HEK293 (cell line): ENCODE measurements around the gene CLEC2D.

Experiments used
- CTCF ChIA-PET: fragments of 350-600 bp; formaldehyde crosslinking; extraction: SDS; loops from one replicate; lab custom pipeline; 2021; ENCODE audit warnings: antibody characterized with exemption; lab: Yijun Ruan, JAX
- POLR2A ChIA-PET: fragments of 300-600 bp; formaldehyde crosslinking; extraction: SDS; loops from one replicate; lab custom pipeline; 2020; ENCODE audit warnings: antibody characterized with exemption, inconsistent platforms; lab: Yijun Ruan, JAX
- H3K27ac ChIP-seq: fragments of 200-500 bp; sonication (Bioruptor generic); 2 replicates; pipeline ENCODE4 v1.5.1; 2014; ENCODE audit warnings: low read depth, low read length, control low read depth, inconsistent platforms; ENCODE audit errors: extremely low read depth
- H3K36me3 ChIP-seq, 2 experiments: fragments of 200-500 bp in 1 of 2; sonication (Bioruptor generic) in 1 of 2; 1 replicate in 1 of 2; 2 replicates in 1 of 2; pipeline ENCODE4 v1.5.1; 2014 to 2017; ENCODE audit warnings: inconsistent platforms in 2 of 2, low read length in 2 of 2; ENCODE audit not compliant: control insufficient read depth in 2 of 2, insufficient read depth in 1 of 2
- H3K4me1 ChIP-seq: fragments of 200-500 bp; sonication (Bioruptor generic); 2 replicates; pipeline ENCODE4 v1.5.1; 2014; ENCODE audit warnings: mild to moderate bottlenecking, low read length, inconsistent platforms; ENCODE audit not compliant: control insufficient read depth, insufficient read depth
- H3K4me3 ChIP-seq: 2 replicates; pipeline ENCODE4 v1.5.1; 2011; ENCODE audit warnings: low read depth, mild to moderate bottlenecking, control low read depth, low read length, moderate library complexity
- H3K9me3 ChIP-seq: fragments of 200-500 bp; sonication (Bioruptor generic); 2 replicates; pipeline ENCODE4 v1.5.1; 2014; ENCODE audit warnings: low read depth, low read length, inconsistent platforms; ENCODE audit not compliant: control insufficient read depth, insufficient read depth
- EGR2 ChIP-seq: fragments of 450-650 bp; formaldehyde crosslinking; IDR thresholded peaks from 2 replicates; pipeline ENCODE4 v1.5.1; 2016; ENCODE audit warnings: low read depth, missing biosample characterization, missing genetic modification characterization
- REPIN1 ChIP-seq: fragments of 450-650 bp; formaldehyde crosslinking; IDR thresholded peaks from 2 replicates; pipeline ENCODE4 v1.5.1; 2017; ENCODE audit warnings: missing biosample characterization, missing genetic modification characterization, low read depth
- SP7 ChIP-seq: fragments of 450-650 bp; formaldehyde crosslinking; IDR thresholded peaks from 2 replicates; pipeline ENCODE4 v1.5.1; 2016; ENCODE audit warnings: missing biosample characterization, missing genetic modification characterization
- ZBTB48 ChIP-seq: fragments of 450-650 bp; formaldehyde crosslinking; IDR thresholded peaks from 2 replicates; pipeline ENCODE4 v1.5.1; 2016; ENCODE audit warnings: missing biosample characterization, missing genetic modification characterization
- ZFHX2 ChIP-seq: fragments of 450-650 bp; formaldehyde crosslinking; conservative IDR thresholded peaks from 2 replicates; pipeline ENCODE4 v1.5.1; 2016; ENCODE audit warnings: missing biosample characterization, missing genetic modification characterization
- ZFP37 ChIP-seq: fragments of 450-650 bp; formaldehyde crosslinking; IDR thresholded peaks from 2 replicates; pipeline ENCODE4 v1.5.1; 2016; ENCODE audit warnings: missing biosample characterization, missing genetic modification characterization
- ZFP69B ChIP-seq: fragments of 450-650 bp; formaldehyde crosslinking; IDR thresholded peaks from 2 replicates; pipeline ENCODE4 v1.5.1; 2016; ENCODE audit warnings: missing biosample characterization, missing genetic modification characterization
- ZNF10 ChIP-seq: fragments of 450-650 bp; formaldehyde crosslinking; IDR thresholded peaks from 2 replicates; pipeline ENCODE4 v1.5.1; 2017; ENCODE audit warnings: missing biosample characterization, missing genetic modification characterization
- ZNF112 ChIP-seq: fragments of 450-650 bp; formaldehyde crosslinking; IDR thresholded peaks from 2 replicates; pipeline ENCODE4 v1.5.0; 2017; ENCODE audit warnings: missing biosample characterization, missing genetic modification characterization
- ZNF138 ChIP-seq: fragments of 450-650 bp; formaldehyde crosslinking; IDR thresholded peaks from 2 replicates; pipeline ENCODE4 v1.5.1; 2016; ENCODE audit warnings: missing biosample characterization, missing genetic modification characterization, borderline replicate concordance
- ZNF148 ChIP-seq: fragments of 450-650 bp; formaldehyde crosslinking; IDR thresholded peaks from 2 replicates; pipeline ENCODE4 v1.5.0; 2017; ENCODE audit warnings: missing biosample characterization, missing genetic modification characterization, borderline replicate concordance
- ZNF174 ChIP-seq: fragments of 450-650 bp; formaldehyde crosslinking; IDR thresholded peaks from 2 replicates; pipeline ENCODE4 v1.5.0; 2017; ENCODE audit warnings: missing biosample characterization, mild to moderate bottlenecking, missing genetic modification characterization
- ZNF2 ChIP-seq: fragments of 450-650 bp; formaldehyde crosslinking; IDR thresholded peaks from 2 replicates; pipeline ENCODE4 v1.5.1; 2016; ENCODE audit warnings: missing biosample characterization, missing genetic modification characterization
- ZNF221 ChIP-seq: fragments of 450-650 bp; formaldehyde crosslinking; IDR thresholded peaks from 2 replicates; pipeline ENCODE4 v1.5.1; 2017; ENCODE audit warnings: missing biosample characterization, missing genetic modification characterization, borderline replicate concordance
- ZNF223 ChIP-seq: fragments of 450-650 bp; formaldehyde crosslinking; IDR thresholded peaks from 2 replicates; pipeline ENCODE4 v1.5.1; 2016; ENCODE audit warnings: missing biosample characterization, missing genetic modification characterization
- ZNF24 ChIP-seq: fragments of 450-650 bp; formaldehyde crosslinking; IDR thresholded peaks from 2 replicates; pipeline ENCODE4 v1.5.1; 2016; ENCODE audit warnings: missing biosample characterization, missing genetic modification characterization
- ZNF324 ChIP-seq: fragments of 450-650 bp; formaldehyde crosslinking; IDR thresholded peaks from 2 replicates; pipeline ENCODE4 v1.5.1; 2016; ENCODE audit warnings: missing biosample characterization, missing genetic modification characterization
- ZNF366 ChIP-seq: fragments of 450-650 bp; formaldehyde crosslinking; conservative IDR thresholded peaks from 2 replicates; pipeline ENCODE4 v1.5.1; 2016; ENCODE audit warnings: missing biosample characterization, missing genetic modification characterization
- ZNF404 ChIP-seq: fragments of 450-650 bp; formaldehyde crosslinking; IDR thresholded peaks from 2 replicates; pipeline ENCODE4 v1.5.1; 2017; ENCODE audit warnings: missing biosample characterization, missing genetic modification characterization
- ZNF416 ChIP-seq: fragments of 450-650 bp; formaldehyde crosslinking; IDR thresholded peaks from 2 replicates; pipeline ENCODE4 v1.5.1; 2016; ENCODE audit warnings: missing biosample characterization, missing genetic modification characterization
- ZNF549 ChIP-seq: fragments of 450-650 bp; IDR thresholded peaks from 2 replicates; pipeline ENCODE4 v1.5.1; 2018; ENCODE audit warnings: missing biosample characterization, missing genetic modification characterization, mild to moderate bottlenecking, inconsistent platforms, moderate library complexity
- ZNF621 ChIP-seq: fragments of 450-650 bp; formaldehyde crosslinking; IDR thresholded peaks from 2 replicates; pipeline ENCODE4 v1.5.1; 2017; ENCODE audit warnings: missing biosample characterization, missing genetic modification characterization
- ZNF624 ChIP-seq: fragments of 450-650 bp; formaldehyde crosslinking; IDR thresholded peaks from 2 replicates; pipeline ENCODE4 v1.5.1; 2017; ENCODE audit warnings: missing biosample characterization, missing genetic modification characterization
- ZNF76 ChIP-seq: fragments of 450-650 bp; formaldehyde crosslinking; IDR thresholded peaks from 2 replicates; pipeline ENCODE4; 2016; ENCODE audit warnings: low read depth, missing biosample characterization, missing genetic modification characterization, borderline replicate concordance
- ZNF830 ChIP-seq: fragments of 450-650 bp; IDR thresholded peaks from 2 replicates; pipeline ENCODE4 v1.5.0; 2018; ENCODE audit warnings: missing biosample characterization, missing genetic modification characterization, low read depth, mild to moderate bottlenecking, moderate library complexity
- ZXDB ChIP-seq: fragments of 450-650 bp; formaldehyde crosslinking; IDR thresholded peaks from 2 replicates; pipeline ENCODE4 v1.5.1; 2016; ENCODE audit warnings: missing biosample characterization, missing genetic modification characterization

The CLEC2D gene

GRCh38 chr12:9700606-9700956 is 31.1 kb downstream of the CLEC2D start:
- CTCF ChIA-PET, result interaction anchor here (0.6 to 1.0 kb wide), 2 partner anchors 8 to 35 kb away, joined by 4 to 5 read pairs; no protein-coding TSS in a partner anchor
- POLR2A ChIA-PET, result no interaction called here
- H3K36me3 ChIP-seq, result no peaks in the 10 kb centered on the region
- H3K4me1 ChIP-seq, result no peaks in the 10 kb centered on the region
- TF ChIP-seq ZNF2 (tag by site-specific recombination) (no peak), ZNF621 (tag by site-specific recombination) (no peak), ZNF366 (tag by site-specific recombination) (no peak), ZNF549 (tag by site-specific recombination) (no peak), SP7 (tag by site-specific recombination) (no peak), ZNF148 (no peak), ZNF174 (tag by site-specific recombination) (no peak), ZNF24 (tag by site-specific recombination) (no peak), ZNF76 (tag by site-specific recombination) (no peak)
- no peaks in the 10 kb centered on the region for H3K9me3 ChIP-seq
- H3K4me3 ChIP-seq, result no peak overlapping the region
- no peak overlapping the region for H3K27ac ChIP-seq

GRCh38 chr12:9701380-9702154 is 32.1 kb downstream of the CLEC2D start:
- Histone ChIP-seq H3K9me3 (no peaks in the 10 kb centered on the region), H3K4me1 (no peaks in the 10 kb centered on the region), H3K27ac (no peak overlapping the region), H3K36me3 (no peaks in the 10 kb centered on the region), H3K4me3 (no peak overlapping the region)
- ChIA-PET CTCF (no interaction called here), POLR2A (no interaction called here)
- TF ChIP-seq ZNF138 (no peak), ZNF324 (no peak), ZNF624 (tag by site-specific recombination) (no peak), ZFP69B (tag by site-specific recombination) (no peak), ZFHX2 (peak; percentile 56), ZNF221 (no peak), ZNF404 (no peak), REPIN1 (tag by site-specific recombination) (no peak), ZXDB (tag by site-specific recombination) (no peak), ZFP37 (tag by site-specific recombination) (no peak), ZNF10 (tag by site-specific recombination) (no peak), ZNF416 (tag by site-specific recombination) (no peak), ZNF223 (tag by site-specific recombination) (no peak), ZNF112 (tag by site-specific recombination) (no peak), ZNF830 (tag by site-specific recombination) (no peak), ZBTB48 (tag by site-specific recombination) (no peak), EGR2 (tag by site-specific recombination) (0 out of 2 replicates have a peak, but pooled peaks have one; percentile 30)
